Measurements from ENCODE around the gene FOXD2. TPM values are rescaled to one million over a fixed set of nuclear protein-coding genes. Genes with fewer than 3 reads are reported as not detected.

The FOXD2 gene
- polyA plus RNA-seq, 1 experiment, result not detected

- no peaks in the 10 kb centered on the region for H3K9me3 ChIP-seq (ENCODE audit: control insufficient read depth, insufficient read depth, low read length)
- TF ChIP-seq CTCF (IDR thresholded peaks at IDR 0.05; ENCODE audit: low read depth, low read length), result no peak
- CTCF ChIA-PET, result interaction anchor here (0.6 to 9.9 kb wide), 10 partner anchors 8 to 306 kb away, joined by 3 to 96 read pairs (median 6); partner anchors contain the start of gene FOXD2
- no peak overlapping the region for H3K27ac ChIP-seq (ENCODE audit: low read depth, low read length)
- peaks cover 32% of the 10 kb centered on the region for H3K27me3 ChIP-seq (ENCODE audit: control insufficient read depth, insufficient read depth, low read length)
- POLR2A ChIA-PET, result no interaction called here
- H3K4me3 ChIP-seq (ENCODE audit: low read depth, low read length), result no peak overlapping the region
- no peak for DNase-seq (ENCODE audit: low read depth, low spot score)
Observed at GRCh38 chr1:47420547-47420946, 17.3 kb upstream of the FOXD2 start.

GRCh38 chr1:47423872-47424271 is 14.0 kb upstream of the FOXD2 start:
- no peaks in the 10 kb centered on the region for H3K9me3 ChIP-seq (ENCODE audit: control insufficient read depth, insufficient read depth, low read length)
- H3K4me3 ChIP-seq (ENCODE audit: low read depth, low read length), result no peak overlapping the region
- ChIA-PET POLR2A (no interaction called here), CTCF (interaction anchor here (0.7 to 9.9 kb wide), 12 partner anchors 8 to 302 kb away, joined by 3 to 96 read pairs (median 6); partner anchors contain the start of gene FOXD2)
- H3K27ac ChIP-seq (ENCODE audit: low read depth, low read length), result no peak overlapping the region
- TF ChIP-seq CTCF (IDR thresholded peaks at IDR 0.05; ENCODE audit: low read depth, low read length), result no peak
- no peak for DNase-seq (ENCODE audit: low read depth, low spot score)
- peaks cover 7% of the 10 kb centered on the region for H3K27me3 ChIP-seq (ENCODE audit: control insufficient read depth, insufficient read depth, low read length)

- ChIA-PET POLR2A (interaction anchor here (0.6 kb wide), 1 partner anchor 134 kb away, joined by 4 read pairs; no protein-coding TSS in a partner anchor), CTCF (interaction anchor here (0.5 to 9.9 kb wide), 24 partner anchors 8 to 303 kb away, joined by 3 to 96 read pairs (median 5); partner anchors contain the start of gene FOXD2)
Observed at GRCh38 chr1:47424336-47424982, 13.4 kb upstream of the FOXD2 start.

GRCh38 chr1:47431534-47431933 is 6.3 kb upstream of the FOXD2 start:
- H3K27ac ChIP-seq (ENCODE audit: low read depth, low read length), result no peak overlapping the region
- POLR2A ChIA-PET, result no interaction called here
- H3K4me3 ChIP-seq (ENCODE audit: low read depth, low read length), result no peak overlapping the region
- H3K9me3 ChIP-seq (ENCODE audit: control insufficient read depth, insufficient read depth, low read length), result no peaks in the 10 kb centered on the region; the same call in 1 of the 2 replicates
- TF ChIP-seq CTCF (IDR thresholded peaks at IDR 0.05; ENCODE audit: low read depth, low read length), result no peak
- H3K27me3 ChIP-seq (ENCODE audit: control insufficient read depth, insufficient read depth, low read length), result no peaks in the 10 kb centered on the region
- CTCF ChIA-PET, result interaction anchor here (0.6 to 9.3 kb wide), 32 partner anchors 8 to 798 kb away, joined by 3 to 255 read pairs (median 6); no protein-coding TSS in a partner anchor
- DNase-seq (ENCODE audit: low read depth, low spot score), result no peak

More at GRCh38 chr1:47424336-47424982, 13.4 kb upstream of the FOXD2 start:
- DNase-seq (ENCODE audit: low read depth, low spot score), result no peak
- no peaks in the 10 kb centered on the region for H3K9me3 ChIP-seq (ENCODE audit: control insufficient read depth, insufficient read depth, low read length)
- peaks cover 1% of the 10 kb centered on the region for H3K27me3 ChIP-seq (ENCODE audit: control insufficient read depth, insufficient read depth, low read length)
- H3K4me3 ChIP-seq (ENCODE audit: low read depth, low read length), result no peak overlapping the region
- peak; percentile 91 for TF ChIP-seq CTCF (IDR thresholded peaks at IDR 0.05; ENCODE audit: low read depth, low read length)
- H3K27ac ChIP-seq (ENCODE audit: low read depth, low read length), result no peak overlapping the region
